HG02678 (cell line): ENCODE measurements around the gene CGB8.
"Not testable (repeated sequence)": the region's sequence is repeated elsewhere in the genome, so short reads cannot be mapped to it uniquely, and the experiment has no call there.

Source experiments
- ATAC-seq: cut with Tn5 transposase; IDR thresholded peaks from one replicate; pipeline ENCODE4 v1.9.1; 2021; ENCODE audit warnings: mild to moderate bottlenecking, moderate library complexity; ENCODE audit not compliant: unreplicated experiment

Gene CGB8

DNA sequence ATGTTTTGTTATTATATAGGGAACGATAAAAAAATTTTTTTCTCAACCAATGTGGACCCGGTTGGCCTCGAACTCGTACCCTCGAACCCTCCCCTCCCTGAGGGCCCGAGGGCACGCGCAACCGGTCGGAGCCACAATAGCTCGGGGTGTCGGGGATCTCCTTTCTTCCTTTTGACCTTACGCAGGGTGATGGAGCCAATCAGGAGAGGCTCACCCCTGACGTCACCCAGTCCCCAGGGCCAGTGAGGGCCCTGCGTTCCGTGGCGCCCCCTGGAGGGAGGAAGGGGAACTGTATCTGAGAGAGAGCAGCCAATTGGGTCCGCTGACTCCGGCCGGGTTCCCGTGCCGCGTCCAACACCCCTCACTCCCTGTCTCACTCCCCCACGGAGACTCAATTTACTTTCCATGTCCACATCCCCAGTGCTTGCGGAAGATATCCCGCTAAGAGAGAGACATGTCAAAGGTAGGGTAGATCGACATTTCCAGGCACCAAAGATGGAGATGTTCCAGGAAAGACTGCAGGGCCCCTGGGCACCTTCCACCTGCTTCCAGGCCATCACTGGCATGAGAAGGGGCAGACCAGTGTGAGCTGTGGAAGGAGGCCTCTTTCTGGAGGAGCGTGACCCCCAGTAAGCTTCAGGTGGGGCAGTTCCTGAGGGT lies 17.1 kb downstream of the CGB8 start, which contains the start of gene CGB2:
Gene CGB2, plus strand, starts transcription at position 249 of the 660 bp plus-strand sequence. Its CDS starts 206 bp downstream, at position 455.
- not testable (repeated sequence) for ATAC-seq

DNA sequence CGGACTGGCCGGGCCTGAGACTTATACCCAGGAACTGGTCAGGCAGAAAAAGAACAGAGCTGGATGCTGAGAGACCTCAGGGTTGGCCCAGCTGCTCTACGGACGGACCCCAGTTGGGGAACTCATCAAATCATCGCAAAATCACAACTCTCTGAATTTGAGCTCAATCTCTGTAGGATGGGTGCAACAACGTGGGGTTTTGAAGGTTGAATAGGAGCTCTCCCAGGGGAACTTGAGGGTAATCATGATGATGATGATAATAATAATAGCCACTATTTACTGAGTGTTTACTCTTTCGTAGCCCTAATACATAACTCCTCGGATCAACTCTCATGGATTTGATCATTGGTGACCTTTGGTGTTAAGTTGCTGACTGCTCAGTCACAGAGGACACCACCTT lies 18.6 kb downstream of the CGB8 start:
- ATAC-seq, result not testable (repeated sequence)

DNA sequence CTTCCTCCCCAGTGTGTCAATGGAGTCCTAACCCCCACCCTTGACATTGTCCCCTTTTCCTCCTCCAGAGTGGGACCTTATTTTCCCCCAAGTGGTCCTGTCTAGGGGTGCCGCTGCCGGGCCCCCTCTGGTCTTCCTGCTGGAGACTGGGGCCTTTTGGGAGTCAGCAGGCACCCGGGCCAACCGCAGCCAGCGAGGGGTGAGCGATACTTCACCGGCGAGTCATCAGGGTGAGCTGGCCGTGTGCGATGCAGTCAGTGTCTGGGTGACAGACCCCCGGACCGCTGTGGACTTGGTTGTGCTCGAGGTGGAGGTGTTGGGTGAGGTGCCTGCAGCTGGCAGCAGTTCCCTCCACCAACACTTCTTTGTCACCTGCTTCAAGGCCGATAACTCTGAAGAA lies 19.2 kb downstream of the CGB8 start:
- not testable (repeated sequence) for ATAC-seq

DNA sequence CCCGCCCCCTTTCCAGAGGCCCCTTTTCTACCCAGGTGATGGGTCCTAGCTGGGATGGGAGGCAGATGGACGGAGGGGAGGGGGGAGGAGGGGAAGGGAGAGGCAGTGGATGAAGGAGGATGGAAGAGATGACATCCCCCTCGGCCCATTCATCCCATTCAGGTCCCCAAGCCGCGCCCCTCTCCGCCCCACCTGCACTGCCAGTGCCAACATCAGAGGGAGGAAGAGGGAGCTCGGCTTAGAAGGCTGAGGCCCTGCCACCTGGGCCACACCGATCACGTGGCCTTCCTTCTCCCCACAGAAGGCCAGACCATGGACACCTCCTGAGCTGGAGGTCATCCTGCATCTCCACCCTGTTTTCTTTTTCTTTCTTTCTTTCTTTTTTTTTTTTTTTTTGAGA lies 20.2 kb downstream of the CGB8 start:
- not testable (repeated sequence) for ATAC-seq

DNA sequence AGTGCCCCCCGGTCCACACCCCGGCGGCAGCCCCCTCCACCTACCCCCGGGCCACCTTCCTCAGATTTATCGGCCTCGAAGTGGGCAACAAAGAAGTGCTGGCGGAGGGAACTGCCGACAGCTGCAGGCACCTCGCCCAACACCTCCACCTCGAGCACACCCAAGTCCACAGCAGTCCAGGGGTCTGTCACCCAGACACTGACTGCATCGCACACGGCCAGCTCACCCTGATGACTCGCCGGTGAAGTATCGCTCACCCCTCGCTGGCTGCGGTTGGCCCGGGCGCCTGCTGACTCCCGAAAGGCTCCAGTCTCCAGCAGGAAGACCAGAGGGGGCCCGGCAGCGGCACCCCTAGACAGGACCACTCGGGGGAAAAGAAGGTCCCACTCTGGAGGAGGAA lies 23.3 kb downstream of the CGB8 start:
- not testable (repeated sequence) for ATAC-seq

DNA sequence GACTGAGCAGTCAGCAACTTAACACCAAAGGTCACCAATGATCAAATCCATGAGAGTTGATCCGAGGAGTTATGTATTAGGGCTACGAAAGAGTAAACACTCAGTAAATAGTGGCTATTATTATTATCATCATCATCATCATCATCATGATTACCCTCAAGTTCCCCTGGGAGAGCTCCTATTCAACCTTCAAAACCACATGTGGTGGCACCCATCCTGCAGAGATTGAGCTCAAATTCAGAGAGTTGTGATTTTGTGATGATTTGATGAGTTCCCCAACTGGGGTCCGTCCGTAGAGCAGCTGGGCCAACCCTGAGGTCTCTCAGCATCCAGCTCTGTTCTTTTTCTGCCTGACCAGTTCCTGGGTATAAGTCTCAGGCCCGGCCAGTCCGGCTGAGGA lies 23.8 kb downstream of the CGB8 start:
- ATAC-seq, result not testable (repeated sequence)

DNA sequence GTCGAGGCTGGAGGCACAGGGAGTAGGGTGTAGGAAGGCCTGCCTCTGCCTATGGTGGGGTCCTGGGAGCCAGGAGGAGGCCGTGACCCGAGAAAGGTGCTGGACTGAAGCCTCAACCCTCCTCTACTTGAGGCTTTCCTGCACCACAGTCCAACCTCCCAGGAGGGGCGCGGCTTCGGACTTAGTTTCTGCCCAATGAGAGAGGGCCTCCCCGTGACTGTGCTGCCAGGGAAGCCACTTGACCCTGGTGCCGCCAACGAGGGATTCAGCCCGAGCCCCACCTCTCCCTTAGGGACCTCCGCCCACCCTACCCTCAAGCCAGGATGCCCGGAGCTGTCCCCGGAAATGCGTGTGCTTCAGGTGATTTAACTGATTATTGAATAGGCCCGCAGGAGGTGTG lies 24.7 kb downstream of the CGB8 start, which contains the start of gene CGB3:
Gene CGB3, minus strand, starts transcription at position 101 of the 400 bp plus-strand sequence. CDS start 362 bp downstream, outside the sequence.
- not testable (repeated sequence) for ATAC-seq

DNA sequence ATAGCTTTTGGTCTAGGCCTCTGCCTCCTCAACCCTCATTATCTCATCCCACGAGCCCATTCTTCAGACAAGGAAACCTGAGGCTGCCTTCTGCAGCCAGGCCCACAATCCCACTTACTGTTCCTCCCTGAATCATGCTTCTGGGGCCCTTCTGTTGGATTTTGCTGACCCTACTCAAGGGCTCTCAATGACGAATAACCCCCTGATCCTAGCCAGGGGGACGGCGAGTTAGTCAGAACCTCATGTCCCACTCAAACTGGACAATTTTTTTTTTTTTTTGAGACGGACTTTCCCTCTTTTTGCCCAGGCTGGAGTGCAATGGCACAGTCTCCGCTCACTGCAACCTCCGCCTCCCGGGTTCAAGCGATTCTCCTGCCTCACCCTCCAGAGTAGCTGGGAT lies 26.8 kb downstream of the CGB8 start:
- no peak for ATAC-seq

DNA sequence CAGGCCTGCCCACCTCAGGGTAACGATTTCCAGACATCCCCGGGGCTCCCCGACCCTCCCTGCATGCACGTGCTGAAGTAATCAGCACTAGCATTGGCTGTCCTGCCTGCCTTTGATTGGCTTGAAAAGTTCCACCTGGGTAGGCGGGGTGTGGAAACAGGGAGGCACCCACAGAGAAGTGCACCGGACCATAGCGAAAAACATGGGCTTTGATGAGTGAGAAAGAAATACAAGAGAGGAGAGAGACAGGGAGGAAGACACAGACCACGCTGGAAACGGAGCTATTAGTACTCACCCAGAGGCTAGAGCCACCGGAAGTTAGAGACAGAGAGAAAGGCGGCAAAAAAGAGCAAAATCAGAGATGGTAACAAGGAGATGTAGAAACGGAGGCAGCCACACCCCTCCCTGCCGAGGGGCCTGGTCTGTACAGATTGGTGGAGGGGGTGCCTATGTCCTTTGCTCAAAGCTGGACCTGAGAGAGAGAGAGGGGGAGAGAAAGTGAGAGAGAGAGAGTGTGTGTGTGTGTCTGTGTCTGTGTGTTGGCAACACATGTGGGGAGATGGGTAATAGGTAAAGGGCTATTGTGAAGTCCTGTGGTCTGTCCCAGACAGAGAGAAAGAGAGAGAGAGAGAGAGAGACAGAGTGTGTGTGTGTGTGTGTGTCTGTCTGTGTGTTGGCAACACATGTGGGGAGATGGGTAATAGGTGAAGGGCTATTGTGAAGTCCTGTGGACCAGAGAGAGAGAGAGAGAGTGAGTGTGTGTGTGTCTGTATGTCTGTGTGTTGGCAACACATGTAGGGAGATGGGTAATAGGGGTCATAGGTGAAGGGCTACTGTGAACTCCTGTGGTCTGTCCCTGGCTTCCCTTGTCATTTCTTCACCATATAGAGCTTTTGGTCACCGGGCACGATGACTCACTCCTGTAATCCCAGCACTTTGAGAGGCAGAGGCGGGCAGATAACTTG lies 27.7 kb downstream of the CGB8 start:
- no peak for ATAC-seq

DNA sequence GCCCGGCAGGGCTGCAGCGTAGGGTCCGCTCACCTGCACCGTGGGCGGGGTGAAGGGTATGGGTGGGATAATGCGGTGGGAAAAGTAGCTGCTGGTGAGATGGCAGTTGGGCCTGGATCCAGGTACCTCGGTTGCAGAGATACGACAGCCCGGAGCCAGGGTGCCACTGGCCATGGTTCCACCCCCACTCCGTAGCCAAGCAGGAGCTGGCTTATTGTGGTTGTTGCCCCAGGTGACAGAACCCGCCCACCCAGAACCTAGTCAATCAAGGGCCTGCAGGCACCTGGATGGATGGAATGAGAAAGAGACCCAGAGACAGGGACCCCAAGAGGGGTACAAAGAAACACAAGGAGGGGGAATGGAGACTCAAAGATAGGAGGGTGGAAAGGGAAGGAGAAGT lies 28.6 kb downstream of the CGB8 start:
- no peak for ATAC-seq

DNA sequence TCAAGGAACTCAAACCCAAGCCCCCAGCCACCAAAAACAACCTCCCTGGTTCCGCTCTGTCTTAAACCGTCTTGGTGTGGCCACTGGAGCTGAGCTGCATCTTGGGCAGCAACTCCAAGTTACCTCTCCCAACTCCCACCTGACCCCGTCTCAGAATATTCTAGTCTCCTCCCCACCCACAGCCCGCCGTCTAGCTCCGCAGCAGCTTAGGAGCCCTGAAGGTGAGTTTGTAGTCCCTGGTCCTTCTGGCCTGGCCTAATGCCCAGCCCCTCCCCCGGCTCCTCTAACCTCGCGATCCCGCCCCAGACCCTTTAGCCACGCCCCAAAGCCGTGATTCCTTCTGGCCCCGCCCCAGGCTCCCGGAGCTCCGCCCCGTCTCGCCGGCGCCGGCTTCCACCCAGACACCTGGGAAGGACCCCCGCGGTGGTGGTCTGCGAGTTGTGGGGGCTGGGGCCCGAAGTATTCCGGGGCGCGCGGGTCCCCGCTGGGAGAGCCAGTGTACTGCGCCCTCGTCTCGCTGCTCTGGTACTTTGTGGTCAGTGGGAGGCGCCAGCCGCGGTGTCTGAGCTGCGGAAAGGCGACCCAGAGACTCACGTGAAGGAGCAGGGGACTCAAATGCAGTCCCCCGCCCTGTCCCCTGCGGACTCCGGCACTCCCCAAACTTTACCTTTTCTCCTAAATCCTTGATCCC lies 29.5 kb downstream of the CGB8 start:
- no peak for ATAC-seq

DNA sequence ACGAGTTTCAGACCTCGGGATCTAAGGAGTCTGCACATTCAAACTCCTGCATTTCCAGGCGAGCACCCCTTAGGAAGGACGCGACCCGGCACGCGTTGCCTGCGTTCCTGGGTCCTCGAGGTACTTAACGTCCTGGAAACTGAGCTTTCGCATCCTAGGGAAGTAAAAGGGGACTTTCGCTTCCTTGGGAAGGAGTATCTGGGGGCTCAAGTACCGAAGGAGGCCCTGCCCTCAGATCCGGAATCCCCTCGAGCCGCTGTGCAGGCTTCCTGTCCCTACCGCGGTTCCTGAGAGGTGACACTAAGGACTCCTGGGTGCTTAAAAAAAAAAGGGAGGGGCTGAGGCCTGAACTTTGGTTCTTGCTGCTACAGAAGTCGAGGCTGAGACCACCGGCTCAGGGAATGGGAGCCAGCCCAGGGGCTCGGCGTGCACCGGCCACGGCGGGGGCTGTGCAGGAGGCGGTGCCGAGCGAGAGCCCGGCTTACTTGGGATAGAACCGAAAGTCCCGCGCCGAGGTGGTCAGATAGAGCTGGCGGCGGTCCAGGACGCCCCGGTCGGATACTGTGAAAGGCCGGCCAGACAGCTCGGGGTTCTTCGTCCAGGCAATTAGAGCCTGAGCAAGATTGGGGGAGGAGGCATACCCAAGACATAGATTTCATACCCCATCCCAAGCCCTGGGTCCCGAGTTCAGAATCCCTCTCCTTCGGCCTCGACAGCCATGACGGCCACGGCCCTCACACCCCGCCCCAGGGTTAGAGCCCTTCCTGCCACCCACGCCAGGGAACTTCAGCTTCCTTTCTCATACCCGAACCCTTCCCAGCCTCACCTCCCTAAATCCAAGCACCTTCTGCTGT lies 30.3 kb downstream of the CGB8 start:
- ATAC-seq, result not testable (repeated sequence)

DNA sequence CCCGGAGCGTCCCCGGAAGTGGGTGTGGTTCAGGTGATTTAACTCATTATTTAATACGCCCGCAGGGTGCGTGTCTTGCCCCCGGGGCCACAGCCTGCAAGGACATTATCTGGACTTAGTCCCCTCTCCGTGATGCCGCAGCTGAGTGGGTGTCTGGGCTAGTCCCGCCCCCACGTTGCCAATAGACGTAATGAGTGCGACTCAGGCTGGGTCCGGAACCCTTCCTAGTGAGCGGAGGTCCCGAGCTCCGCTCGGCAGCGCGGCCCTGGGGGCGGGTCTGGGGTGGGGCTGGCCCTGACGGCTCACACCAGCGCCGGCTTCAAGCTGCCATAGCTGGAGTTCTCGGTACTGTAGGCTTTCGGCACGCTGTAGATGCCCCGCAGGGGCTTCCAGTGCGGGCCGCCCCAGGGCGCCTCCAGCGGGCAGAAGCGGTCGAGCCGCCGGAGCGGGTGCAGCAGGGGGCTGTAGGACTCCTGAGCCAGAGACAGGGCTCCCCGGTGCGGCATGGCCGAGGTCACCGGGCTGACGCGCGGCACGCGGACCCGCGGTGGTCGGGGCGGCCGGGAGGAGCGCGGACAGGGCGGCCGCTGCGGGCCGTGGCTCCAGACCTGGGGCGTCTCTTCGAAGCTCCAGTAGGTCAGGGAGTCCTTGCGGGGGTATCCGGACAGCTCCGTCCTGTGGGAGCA lies 31.1 kb downstream of the CGB8 start:
- no peak for ATAC-seq

DNA sequence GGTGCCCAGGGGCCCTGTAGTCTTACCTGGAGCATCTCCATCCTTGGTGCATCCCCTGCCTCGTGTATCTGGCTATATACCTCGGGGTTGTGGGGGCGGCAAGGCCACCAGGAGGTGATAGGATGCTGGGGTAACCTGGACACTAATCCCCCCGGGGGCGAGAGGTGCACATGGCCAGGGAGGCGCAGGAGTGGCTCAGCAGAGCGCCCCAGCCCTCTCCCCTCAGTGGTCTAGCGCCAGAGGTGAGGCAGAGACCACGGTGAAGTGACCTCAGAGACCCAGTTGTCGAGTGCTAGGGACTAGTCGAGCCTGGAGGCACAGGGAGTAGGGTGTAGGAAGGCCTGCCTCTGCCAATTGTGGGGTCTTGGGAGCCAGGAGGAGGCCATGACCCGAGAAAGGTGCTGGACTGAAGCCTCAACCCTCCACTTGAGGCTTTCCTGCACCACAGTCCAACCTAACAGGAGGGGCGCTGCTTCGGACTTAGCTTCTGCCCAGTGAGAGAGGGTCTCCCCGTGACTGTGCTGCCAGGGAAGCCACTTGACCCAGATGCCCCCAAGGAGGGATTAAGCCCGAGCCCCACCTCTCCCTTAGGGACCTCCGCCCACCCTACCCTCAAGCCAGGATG lies 31.8 kb downstream of the CGB8 start, which contains the start of gene LHB:
Gene LHB, minus strand, starts transcription at position 51 of the 625 bp plus-strand sequence. Its CDS starts 10 bp downstream, at position 41.
- ATAC-seq, result no peak

DNA sequence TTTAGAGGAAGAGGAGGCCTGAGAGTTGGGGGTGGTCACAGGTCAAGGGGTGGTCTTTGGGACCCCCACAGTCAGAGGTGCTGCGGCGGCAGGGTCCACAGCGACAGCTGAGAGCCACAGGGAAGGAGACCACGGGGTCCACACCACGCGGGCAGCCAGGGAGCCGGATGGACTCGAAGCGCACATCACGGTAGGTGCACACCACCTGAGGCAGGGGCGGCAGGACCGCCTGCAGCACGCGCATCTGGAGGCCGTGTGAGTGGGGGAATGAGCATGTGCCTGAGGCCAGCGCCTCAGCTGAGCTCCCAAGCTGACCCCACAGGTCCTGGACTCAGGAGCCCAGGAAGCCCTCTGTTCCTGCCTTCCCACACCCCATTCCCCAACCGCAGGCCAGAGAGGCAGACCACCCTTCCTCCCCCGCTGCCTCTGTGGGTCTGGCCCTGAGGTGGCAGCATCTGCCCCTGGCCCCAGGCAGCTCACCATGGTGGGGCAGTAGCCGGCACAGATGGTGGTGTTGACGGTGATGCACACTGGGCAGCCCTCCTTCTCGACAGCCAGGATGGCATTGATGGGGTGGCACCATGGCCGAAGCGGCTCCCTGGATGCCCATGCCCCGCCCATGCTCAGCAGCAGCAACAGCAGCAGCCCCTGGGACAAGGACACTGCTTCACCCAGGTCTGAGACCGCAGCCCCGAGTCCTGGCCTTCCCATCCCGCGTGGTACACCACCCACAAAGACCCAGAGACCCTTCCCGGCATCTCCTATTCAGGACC lies 32.7 kb downstream of the CGB8 start:
- ATAC-seq, result no peak

DNA sequence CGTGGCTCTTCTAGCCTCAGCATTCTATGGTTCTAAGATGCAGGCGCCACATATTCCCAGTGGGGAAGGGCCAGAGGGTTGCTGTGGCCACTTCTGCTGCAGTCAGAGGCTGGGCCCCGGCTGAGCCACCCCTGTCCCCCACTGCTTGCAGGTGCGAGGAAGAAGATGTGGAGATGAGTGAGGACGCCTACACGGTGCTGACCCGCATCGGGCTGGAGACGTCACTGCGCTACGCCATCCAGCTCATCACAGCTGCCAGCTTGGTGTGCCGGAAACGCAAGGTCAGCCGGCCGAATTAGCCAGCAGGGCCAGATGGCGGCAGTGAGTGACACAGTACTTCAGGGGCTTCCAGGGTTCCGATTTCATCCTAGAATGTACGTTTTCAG lies 34.0 kb downstream of the CGB8 start:
- no peak for ATAC-seq

DNA sequence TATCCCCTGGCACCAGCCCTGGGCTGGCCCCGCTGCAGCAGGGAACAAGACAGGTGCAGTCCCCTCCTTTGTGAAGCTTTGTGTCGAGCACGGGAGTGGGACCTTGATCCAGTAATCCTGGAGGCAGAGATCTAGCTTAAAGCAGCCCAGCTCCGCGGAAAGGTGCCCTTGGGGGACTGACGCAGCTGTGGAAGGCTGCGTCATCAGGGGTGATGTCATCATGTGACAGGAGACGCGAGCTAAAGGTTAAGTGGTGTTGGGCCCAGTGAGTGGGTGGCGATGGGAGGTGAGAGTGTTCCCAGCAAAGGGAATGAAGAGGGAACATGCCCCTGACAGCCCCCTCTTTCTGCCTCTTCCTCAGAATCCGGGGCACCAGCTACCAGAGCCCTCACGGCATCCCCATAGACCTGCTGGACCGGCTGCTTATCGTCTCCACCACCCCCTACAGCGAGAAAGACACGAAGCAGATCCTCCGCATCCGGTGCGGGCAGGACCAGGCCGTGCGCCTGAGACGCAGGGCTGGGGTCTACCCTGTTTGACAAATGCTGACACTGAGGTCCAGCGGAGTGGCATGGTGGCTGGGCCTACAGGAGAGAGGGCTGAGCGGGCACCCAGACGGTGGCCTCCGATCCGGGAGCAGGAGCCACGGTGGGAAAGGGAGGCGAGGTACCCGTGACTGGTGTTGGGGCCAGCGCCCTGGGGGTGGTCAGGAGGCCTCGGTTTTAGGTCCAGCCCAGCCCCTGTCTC lies 34.6 kb downstream of the CGB8 start:
- no peak for ATAC-seq

DNA sequence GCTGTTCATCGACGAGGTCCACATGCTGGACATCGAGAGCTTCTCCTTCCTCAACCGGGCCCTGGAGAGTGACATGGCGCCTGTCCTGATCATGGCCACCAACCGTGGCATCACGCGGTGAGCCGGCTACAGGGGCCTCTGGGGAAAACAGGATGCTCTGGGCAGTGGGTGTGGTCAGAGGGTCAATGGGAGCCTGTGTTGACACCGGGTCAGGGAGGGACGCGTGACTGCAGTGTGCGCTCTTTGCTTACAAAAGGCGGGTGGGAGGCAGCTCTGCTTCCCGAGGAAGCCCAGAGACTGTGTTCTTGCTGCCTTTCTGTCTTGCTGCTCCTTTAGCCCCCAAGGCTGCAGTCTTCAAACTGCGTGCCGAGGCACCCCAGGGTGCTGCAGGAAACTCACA lies 37.7 kb downstream of the CGB8 start:
- ATAC-seq, result no peak
